ENCODE data around the gene KRTAP16-1.

DNA sequence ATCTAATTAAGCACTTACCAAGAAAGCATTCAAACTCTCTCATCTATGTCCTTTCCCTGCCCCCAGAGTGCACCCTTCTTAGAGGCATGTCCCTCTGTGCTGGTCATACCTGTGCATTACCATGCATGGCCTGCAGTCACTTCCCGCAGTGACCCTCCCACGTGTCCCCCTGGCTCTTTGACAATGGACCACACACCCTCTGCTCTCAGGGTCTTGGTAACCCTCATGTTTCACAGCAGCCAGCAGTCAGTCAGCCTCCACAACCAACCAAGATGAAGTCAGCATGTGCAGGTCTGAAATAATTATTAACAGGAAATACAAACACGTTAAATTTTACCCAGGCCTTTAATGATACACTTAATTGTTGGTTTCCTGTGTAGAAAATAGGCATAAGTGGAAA is 31.4 kb upstream of the KRTAP16-1 start:
- TF ChIP-seq, protein P1, sequence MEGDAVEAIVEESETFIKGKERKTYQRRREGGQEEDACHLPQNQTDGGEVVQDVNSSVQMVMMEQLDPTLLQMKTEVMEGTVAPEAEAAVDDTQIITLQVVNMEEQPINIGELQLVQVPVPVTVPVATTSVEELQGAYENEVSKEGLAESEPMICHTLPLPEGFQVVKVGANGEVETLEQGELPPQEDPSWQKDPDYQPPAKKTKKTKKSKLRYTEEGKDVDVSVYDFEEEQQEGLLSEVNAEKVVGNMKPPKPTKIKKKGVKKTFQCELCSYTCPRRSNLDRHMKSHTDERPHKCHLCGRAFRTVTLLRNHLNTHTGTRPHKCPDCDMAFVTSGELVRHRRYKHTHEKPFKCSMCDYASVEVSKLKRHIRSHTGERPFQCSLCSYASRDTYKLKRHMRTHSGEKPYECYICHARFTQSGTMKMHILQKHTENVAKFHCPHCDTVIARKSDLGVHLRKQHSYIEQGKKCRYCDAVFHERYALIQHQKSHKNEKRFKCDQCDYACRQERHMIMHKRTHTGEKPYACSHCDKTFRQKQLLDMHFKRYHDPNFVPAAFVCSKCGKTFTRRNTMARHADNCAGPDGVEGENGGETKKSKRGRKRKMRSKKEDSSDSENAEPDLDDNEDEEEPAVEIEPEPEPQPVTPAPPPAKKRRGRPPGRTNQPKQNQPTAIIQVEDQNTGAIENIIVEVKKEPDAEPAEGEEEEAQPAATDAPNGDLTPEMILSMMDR (IDR thresholded peaks at IDR 0.05; ENCODE audit: insufficient read depth, low read length): no peak
- no peak for TF ChIP-seq POLR2AphosphoS5 (IDR thresholded peaks at IDR 0.05; ENCODE audit: low read depth)

Data from HL-60 (cell line).